ENCODE results near the gene RARRES1.

DNA sequence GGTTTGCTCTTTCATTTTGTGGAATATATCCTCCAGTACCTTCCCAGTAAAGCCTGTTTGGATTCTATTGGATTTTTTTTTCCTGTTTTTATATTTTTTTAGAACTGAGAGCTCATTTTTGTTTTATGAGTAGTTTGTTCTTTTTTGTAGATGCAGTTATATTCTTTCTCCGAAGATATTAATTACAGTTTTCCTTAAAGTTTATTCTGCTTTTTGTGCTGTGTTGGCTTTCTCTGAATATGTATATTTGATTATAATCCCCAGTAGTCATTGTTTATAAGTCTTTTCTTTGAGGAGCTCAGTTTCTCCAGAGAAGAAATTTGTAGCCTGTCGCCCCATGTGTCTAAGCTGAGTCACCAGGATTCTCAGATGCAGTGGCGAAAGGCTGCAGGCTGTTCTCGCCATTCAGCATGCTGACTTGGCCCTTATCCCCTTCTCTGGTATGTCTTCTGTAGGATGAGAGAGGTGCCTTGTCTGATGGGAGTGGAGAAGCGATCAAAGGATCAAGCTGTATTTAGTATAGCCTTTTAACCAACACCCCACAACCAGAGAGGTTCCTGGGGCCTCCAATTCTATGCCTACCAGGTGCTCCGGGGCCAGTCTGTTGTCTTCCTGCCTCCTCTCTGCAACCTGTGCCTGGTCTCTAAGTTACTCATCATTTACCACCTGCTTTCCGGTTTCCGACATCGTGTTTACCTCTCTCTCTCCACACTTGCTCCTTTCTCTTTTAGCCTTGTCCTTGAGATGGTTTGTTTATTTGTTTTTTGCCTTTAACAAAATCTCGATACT is 37.9 kb upstream of the RARRES1 start:
- TF ChIP-seq, protein P1, sequence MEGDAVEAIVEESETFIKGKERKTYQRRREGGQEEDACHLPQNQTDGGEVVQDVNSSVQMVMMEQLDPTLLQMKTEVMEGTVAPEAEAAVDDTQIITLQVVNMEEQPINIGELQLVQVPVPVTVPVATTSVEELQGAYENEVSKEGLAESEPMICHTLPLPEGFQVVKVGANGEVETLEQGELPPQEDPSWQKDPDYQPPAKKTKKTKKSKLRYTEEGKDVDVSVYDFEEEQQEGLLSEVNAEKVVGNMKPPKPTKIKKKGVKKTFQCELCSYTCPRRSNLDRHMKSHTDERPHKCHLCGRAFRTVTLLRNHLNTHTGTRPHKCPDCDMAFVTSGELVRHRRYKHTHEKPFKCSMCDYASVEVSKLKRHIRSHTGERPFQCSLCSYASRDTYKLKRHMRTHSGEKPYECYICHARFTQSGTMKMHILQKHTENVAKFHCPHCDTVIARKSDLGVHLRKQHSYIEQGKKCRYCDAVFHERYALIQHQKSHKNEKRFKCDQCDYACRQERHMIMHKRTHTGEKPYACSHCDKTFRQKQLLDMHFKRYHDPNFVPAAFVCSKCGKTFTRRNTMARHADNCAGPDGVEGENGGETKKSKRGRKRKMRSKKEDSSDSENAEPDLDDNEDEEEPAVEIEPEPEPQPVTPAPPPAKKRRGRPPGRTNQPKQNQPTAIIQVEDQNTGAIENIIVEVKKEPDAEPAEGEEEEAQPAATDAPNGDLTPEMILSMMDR (conservative IDR thresholded peaks at IDR 0.05; ENCODE audit: low read length), result no peak
- no peak for TF ChIP-seq EZH2phosphoT487 (IDR thresholded peaks at IDR 0.05; ENCODE audit: borderline replicate concordance, low read depth, low read length)
